SK-N-SH (cell line): ENCODE measurements around the gene RFTN1. TPM values are rescaled to one million over a fixed set of nuclear protein-coding genes. Genes with fewer than 3 reads are reported as not detected.

Source experiments
- CTCF ChIA-PET: fragments of 300-600, 350-600 bp; formaldehyde crosslinking; extraction: SDS; loops from one replicate; lab custom pipeline; 2021; lab: Yijun Ruan, JAX
- POLR2A ChIA-PET: fragments of 350-600 bp; sonication (Branson Sonifier 250); formaldehyde crosslinking; extraction: SDS; loops from one replicate; lab custom pipeline; 2020; ENCODE audit warnings: antibody characterized with exemption, inconsistent platforms; lab: Yijun Ruan, JAX
- DNase-seq: peaks from one replicate; pipeline ENCODE4 v3.0.0; 2012
- H2AFZ ChIP-seq: fragments of 200-600 bp; sonication (generic); 2 replicates; pipeline ENCODE4 v1.8.1; 2016; ENCODE audit warnings: antibody characterized with exemption, mild to moderate bottlenecking, low read depth
- H3F3A ChIP-seq: fragments of 200-600 bp; sonication (generic); replicated peaks from 2 replicates; pipeline ENCODE3; 2016; ENCODE audit warnings: antibody characterized with exemption, mild to moderate bottlenecking; ENCODE audit not compliant: insufficient read depth
- H3K27ac ChIP-seq, 2 experiments: fragments of 200-500 bp in 1 of 2; fragments of 200-600 bp in 1 of 2; sonication (Bioruptor generic) in 1 of 2; sonication (generic), shearing (Covaris generic) in 1 of 2; 2 replicates each; pipeline versions ENCODE4 v1.5.1 to v1.6.1; 2014 to 2016; ENCODE audit warnings: low read depth in 2 of 2, inconsistent platforms in 1 of 2, low read length in 1 of 2, mild to moderate bottlenecking in 1 of 2, mixed read lengths in 1 of 2
- H3K27me3 ChIP-seq: fragments of 200-600 bp; sonication (generic), shearing (Covaris generic); 2 replicates; pipeline ENCODE4 v1.6.1; 2016; ENCODE audit warnings: mixed run types; ENCODE audit not compliant: insufficient read depth
- H3K36me3 ChIP-seq, 2 experiments: fragments of 200-500 bp in 1 of 2; fragments of 200-600 bp in 1 of 2; sonication (Bioruptor generic) in 1 of 2; sonication (generic) in 1 of 2; replicated peaks in 1 of 2; 2 replicates each; pipeline versions ENCODE3 to v1.5.1; 2014 to 2016; ENCODE audit warnings: low read length in 1 of 2, mild to moderate bottlenecking in 1 of 2; ENCODE audit not compliant: insufficient read depth in 2 of 2, control insufficient read depth in 1 of 2
- H3K4me1 ChIP-seq, 2 experiments: fragments of 200-500 bp in 1 of 2; fragments of 200-600 bp in 1 of 2; sonication (Bioruptor generic) in 1 of 2; sonication (generic), shearing (Covaris generic) in 1 of 2; 2 replicates each; pipeline versions ENCODE4 v1.5.1 to v1.6.1; 2014 to 2016; ENCODE audit warnings: low read depth in 1 of 2, low read length in 1 of 2, mixed run types in 1 of 2; ENCODE audit not compliant: insufficient read depth in 2 of 2, control insufficient read depth in 1 of 2
- H3K4me2 ChIP-seq: fragments of 200-600 bp; sonication (generic), shearing (Covaris generic); 2 replicates; pipeline ENCODE4 v1.6.1; 2017; ENCODE audit warnings: mixed run types
- H3K4me3 ChIP-seq, 2 experiments: fragments of 200-500 bp in 1 of 2; fragments of 200-600 bp in 1 of 2; sonication (Bioruptor generic) in 1 of 2; sonication (generic), shearing (Covaris generic) in 1 of 2; 2 replicates each; pipeline versions ENCODE4 v1.5.1 to v1.8.1; 2014 to 2016; ENCODE audit warnings: low read depth in 2 of 2, inconsistent platforms in 1 of 2, low read length in 1 of 2, mild to moderate bottlenecking in 1 of 2, mixed read lengths in 1 of 2, moderate library complexity in 1 of 2
- H3K79me2 ChIP-seq: fragments of 200-600 bp; sonication (generic); 2 replicates; pipeline ENCODE4 v1.8.1; 2017; ENCODE audit warnings: mild to moderate bottlenecking; ENCODE audit not compliant: insufficient read depth
- H3K9ac ChIP-seq: fragments of 200-600 bp; sonication (generic); 2 replicates; pipeline ENCODE4 v1.6.1; 2017; ENCODE audit warnings: mixed run types
- H3K9me2 ChIP-seq: fragments of 200-600 bp; sonication (generic); 2 replicates; pipeline ENCODE4 v1.6.1; 2017; ENCODE audit warnings: mixed run types
- H3K9me3 ChIP-seq: fragments of 200-600 bp; sonication (generic); 2 replicates; pipeline ENCODE4 v1.6.1; 2017; ENCODE audit warnings: mixed run types, mild to moderate bottlenecking, moderate library complexity
- H4K20me1 ChIP-seq: fragments of 200-600 bp; sonication (generic); 2 replicates; pipeline ENCODE4 v1.6.1; 2017; ENCODE audit warnings: mild to moderate bottlenecking, mixed run types; ENCODE audit not compliant: insufficient read depth
- CHD2 ChIP-seq: fragments of 150-350 bp; IDR thresholded peaks from 2 replicates; pipeline ENCODE4 v1.6.1; 2018; ENCODE audit warnings: low read length; ENCODE audit not compliant: partially characterized antibody
- ELF1 ChIP-seq: IDR thresholded peaks from 2 replicates; pipeline ENCODE4 v1.4.0; 2012
- EP300 ChIP-seq, 2 experiments: IDR thresholded peaks; 2 replicates each; pipeline versions ENCODE4 v1.4.0 to v1.6.1; 2012; ENCODE audit warnings: borderline replicate concordance in 1 of 2, low read depth in 1 of 2, low read length in 1 of 2
- EZH2phosphoT487 ChIP-seq: fragments of 200-600 bp; sonication (generic); IDR thresholded peaks from 2 replicates; pipeline ENCODE4 v1.6.1; 2017; ENCODE audit warnings: low read depth, mixed run types, mild to moderate bottlenecking, antibody characterized with exemption, moderate library complexity, borderline replicate concordance
- FOSL2 ChIP-seq: IDR thresholded peaks from 2 replicates; pipeline ENCODE4 v1.4.0; 2012; ENCODE audit warnings: low read depth, mild to moderate bottlenecking, moderate library complexity, borderline replicate concordance
- FOXJ3 ChIP-seq: sonication (generic); formaldehyde crosslinking; IDR thresholded peaks from 2 replicates; pipeline ENCODE4 v1.5.1; 2020; ENCODE audit warnings: mild to moderate bottlenecking, missing genetic modification reagents
- MAX ChIP-seq: IDR thresholded peaks from 2 replicates; pipeline ENCODE4 v1.4.0; 2012; ENCODE audit warnings: low read depth
- MXI1 ChIP-seq: IDR thresholded peaks from 2 replicates; pipeline ENCODE4 v1.6.1; 2012; ENCODE audit warnings: mild to moderate bottlenecking, low read depth, low read length, improper control_type of control experiment
- PBX3 ChIP-seq: IDR thresholded peaks from 2 replicates; pipeline ENCODE4; 2012
- RFX5 ChIP-seq: IDR thresholded peaks from 2 replicates; pipeline ENCODE4 v1.6.1; 2012; ENCODE audit warnings: mild to moderate bottlenecking, improper control_type of control experiment, low read length
- RXRA ChIP-seq: IDR thresholded peaks from 2 replicates; pipeline ENCODE4 v1.4.0; 2012; ENCODE audit warnings: low read depth, mild to moderate bottlenecking, borderline replicate concordance
- TAF1 ChIP-seq: IDR thresholded peaks from 2 replicates; pipeline ENCODE4 v1.6.1; 2012; ENCODE audit warnings: low read depth, mild to moderate bottlenecking, low read length, moderate library complexity, borderline replicate concordance
- ZBTB33 ChIP-seq: IDR thresholded peaks from 2 replicates; pipeline ENCODE4 v1.4.0; 2012; ENCODE audit warnings: low read depth, borderline replicate concordance
- WGBS: methylation state at CpG from one replicate; pipeline ENCODE4 v1.1.6; 2017; ENCODE audit warnings: low lambda C conversion rate; 5-methylcytosine and 5-hydroxymethylcytosine counted together
- polyA plus RNA-seq, 3 experiments: library from polyadenylated mRNA; depleted of rRNA; stranded (reverse); fragments of >200 nt; gene quantifications; 2 replicates each; pipeline ENCODE4 v1.2.3, GENCODE V29; 2012
- TF ChIP-seq, protein P1 (sequence below): IDR thresholded peaks from 2 replicates; pipeline ENCODE4 v1.4.0; 2012; ENCODE audit warnings: low read depth, borderline replicate concordance
- TF ChIP-seq, protein P2 (sequence below): IDR thresholded peaks from 2 replicates; pipeline ENCODE4 v1.6.1; 2012; ENCODE audit warnings: mild to moderate bottlenecking, low read depth, low read length, moderate library complexity

The RFTN1 gene
- polyA plus RNA-seq, 1 of the 3 experiments (the other 2 are of a cell fraction): 21.2 TPM

- TF ChIP-seq PBX3: no peak
- no peak for TF ChIP-seq RFX5
- TF ChIP-seq RXRA: no peak
- TF ChIP-seq CHD2: no peak
Measured at GRCh38 chr3:16295298-16295890, 218.1 kb downstream of the RFTN1 start (continued).

DNA sequence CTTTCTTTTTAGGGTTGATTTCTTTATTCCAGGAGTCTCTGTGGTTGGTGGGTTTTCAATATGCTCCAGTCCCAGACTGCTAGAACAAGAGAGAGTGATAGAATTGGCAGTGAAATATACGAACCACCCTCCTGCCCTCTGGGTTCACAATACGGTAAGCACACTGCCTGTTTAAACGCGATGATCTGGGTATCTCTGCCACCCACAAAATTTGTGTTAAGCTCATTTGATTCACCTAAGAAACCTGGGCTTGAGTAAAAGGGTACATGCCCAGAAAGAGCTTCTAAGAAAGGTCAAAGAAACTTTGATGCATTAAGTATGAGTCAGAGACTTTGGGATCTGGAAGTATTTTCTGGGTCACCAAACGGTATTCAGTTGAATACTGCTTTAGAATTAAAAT lies 218.7 kb downstream of the RFTN1 start:
- peaks cover 4% of the 10 kb centered on the region; the same call in 1 of the 2 replicates for H3K9me3 ChIP-seq
- ChIA-PET POLR2A (no interaction called here), CTCF (interaction anchor here (0.6 to 1.2 kb wide), 2 partner anchors 217 to 232 kb away, joined by 3 read pairs; no protein-coding TSS in a partner anchor)

More for the DNA sequence above, 218.7 kb downstream of the RFTN1 start:
- Histone ChIP-seq H3K36me3 (peaks cover 35 to 49% of the 10 kb centered on the region in 2 experiments), H3K9ac (no peak overlapping the region), H4K20me1 (no peaks in the 10 kb centered on the region; the same call in 1 of the 2 replicates), H3K27me3 (no peaks in the 10 kb centered on the region), H3K27ac (no peak overlapping the region; a peak in 1 of 4 replicates), H3F3A (peaks cover 5% of the 10 kb centered on the region), H3K4me2 (no peak overlapping the region), H3K79me2 (no peaks in the 10 kb centered on the region), H3K9me2 (no peaks in the 10 kb centered on the region), H2AFZ (no peak overlapping the region), H3K4me1 (peaks cover 0 to 4% of the 10 kb centered on the region in 2 experiments; a peak in 2 of 4 replicates), H3K4me3 (no peak overlapping the region)
- 96% methylated on average over 5 of the region's 5 CpGs for whole genome bisulfite sequencing
- TF ChIP-seq EP300 (IDR thresholded peaks at IDR 0.05; ENCODE audit: borderline replicate concordance in 1 of 2, low read depth in 1 of 2, low read length in 1 of 2) (no peak), TAF1 (no peak), EZH2phosphoT487 (no peak), MAX (no peak), MXI1 (no peak), FOXJ3 (CRISPR knock-in tag) (no peak), RXRA (no peak), ELF1 (no peak), PBX3 (no peak), ZBTB33 (no peak), FOSL2 (no peak)
- TF ChIP-seq, protein P1, sequence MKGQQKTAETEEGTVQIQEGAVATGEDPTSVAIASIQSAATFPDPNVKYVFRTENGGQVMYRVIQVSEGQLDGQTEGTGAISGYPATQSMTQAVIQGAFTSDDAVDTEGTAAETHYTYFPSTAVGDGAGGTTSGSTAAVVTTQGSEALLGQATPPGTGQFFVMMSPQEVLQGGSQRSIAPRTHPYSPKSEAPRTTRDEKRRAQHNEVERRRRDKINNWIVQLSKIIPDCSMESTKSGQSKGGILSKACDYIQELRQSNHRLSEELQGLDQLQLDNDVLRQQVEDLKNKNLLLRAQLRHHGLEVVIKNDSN: no peak
- TF ChIP-seq, protein P2, sequence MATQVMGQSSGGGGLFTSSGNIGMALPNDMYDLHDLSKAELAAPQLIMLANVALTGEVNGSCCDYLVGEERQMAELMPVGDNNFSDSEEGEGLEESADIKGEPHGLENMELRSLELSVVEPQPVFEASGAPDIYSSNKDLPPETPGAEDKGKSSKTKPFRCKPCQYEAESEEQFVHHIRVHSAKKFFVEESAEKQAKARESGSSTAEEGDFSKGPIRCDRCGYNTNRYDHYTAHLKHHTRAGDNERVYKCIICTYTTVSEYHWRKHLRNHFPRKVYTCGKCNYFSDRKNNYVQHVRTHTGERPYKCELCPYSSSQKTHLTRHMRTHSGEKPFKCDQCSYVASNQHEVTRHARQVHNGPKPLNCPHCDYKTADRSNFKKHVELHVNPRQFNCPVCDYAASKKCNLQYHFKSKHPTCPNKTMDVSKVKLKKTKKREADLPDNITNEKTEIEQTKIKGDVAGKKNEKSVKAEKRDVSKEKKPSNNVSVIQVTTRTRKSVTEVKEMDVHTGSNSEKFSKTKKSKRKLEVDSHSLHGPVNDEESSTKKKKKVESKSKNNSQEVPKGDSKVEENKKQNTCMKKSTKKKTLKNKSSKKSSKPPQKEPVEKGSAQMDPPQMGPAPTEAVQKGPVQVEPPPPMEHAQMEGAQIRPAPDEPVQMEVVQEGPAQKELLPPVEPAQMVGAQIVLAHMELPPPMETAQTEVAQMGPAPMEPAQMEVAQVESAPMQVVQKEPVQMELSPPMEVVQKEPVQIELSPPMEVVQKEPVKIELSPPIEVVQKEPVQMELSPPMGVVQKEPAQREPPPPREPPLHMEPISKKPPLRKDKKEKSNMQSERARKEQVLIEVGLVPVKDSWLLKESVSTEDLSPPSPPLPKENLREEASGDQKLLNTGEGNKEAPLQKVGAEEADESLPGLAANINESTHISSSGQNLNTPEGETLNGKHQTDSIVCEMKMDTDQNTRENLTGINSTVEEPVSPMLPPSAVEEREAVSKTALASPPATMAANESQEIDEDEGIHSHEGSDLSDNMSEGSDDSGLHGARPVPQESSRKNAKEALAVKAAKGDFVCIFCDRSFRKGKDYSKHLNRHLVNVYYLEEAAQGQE: no peak
- DNase-seq: no peak
